Central memory CD8-positive, alpha-beta T cell (primary cell): ENCODE data around the gene ANKRD11.

Experiments
- ATAC-seq: fragments of 150-1000 bp; cut with Tn5 transposase; replicated peaks from 2 replicates; pipeline ENCODE4 v1.10.0; 2022; ENCODE audit warnings: mild to moderate bottlenecking, moderate FRiP score, moderate number of reproducible peaks; ENCODE audit not compliant: poor library complexity, severe bottlenecking; ENCODE audit errors: extremely low read depth
- DNase-seq, 2 donors: peaks; one replicate each; pipeline ENCODE4 v3.0.0; 2021; ENCODE audit warnings: low spot score in 2 of 2
- H3K27ac Mint-ChIP-seq: one replicate; pipeline ENCODE4 v1.8.0; 2022; ENCODE audit warnings: low read depth, mild to moderate bottlenecking, moderate library complexity, mixed read lengths
- H3K27me3 Mint-ChIP-seq: one replicate; pipeline ENCODE4 v1.8.0; 2022; ENCODE audit warnings: mixed read lengths
- H3K36me3 Mint-ChIP-seq: one replicate; pipeline ENCODE4 v1.8.0; 2022; ENCODE audit warnings: mild to moderate bottlenecking, moderate library complexity, mixed read lengths; ENCODE audit not compliant: insufficient read depth
- H3K4me1 Mint-ChIP-seq: one replicate; pipeline ENCODE4 v1.8.0; 2022; ENCODE audit warnings: mixed read lengths
- H3K4me3 Mint-ChIP-seq: one replicate; pipeline ENCODE4 v1.8.0; 2022; ENCODE audit warnings: mild to moderate bottlenecking, moderate library complexity, mixed read lengths
- H3K9me3 Mint-ChIP-seq: one replicate; pipeline ENCODE4 v1.8.0; 2022; ENCODE audit warnings: mixed read lengths

ANKRD11 gene

DNA sequence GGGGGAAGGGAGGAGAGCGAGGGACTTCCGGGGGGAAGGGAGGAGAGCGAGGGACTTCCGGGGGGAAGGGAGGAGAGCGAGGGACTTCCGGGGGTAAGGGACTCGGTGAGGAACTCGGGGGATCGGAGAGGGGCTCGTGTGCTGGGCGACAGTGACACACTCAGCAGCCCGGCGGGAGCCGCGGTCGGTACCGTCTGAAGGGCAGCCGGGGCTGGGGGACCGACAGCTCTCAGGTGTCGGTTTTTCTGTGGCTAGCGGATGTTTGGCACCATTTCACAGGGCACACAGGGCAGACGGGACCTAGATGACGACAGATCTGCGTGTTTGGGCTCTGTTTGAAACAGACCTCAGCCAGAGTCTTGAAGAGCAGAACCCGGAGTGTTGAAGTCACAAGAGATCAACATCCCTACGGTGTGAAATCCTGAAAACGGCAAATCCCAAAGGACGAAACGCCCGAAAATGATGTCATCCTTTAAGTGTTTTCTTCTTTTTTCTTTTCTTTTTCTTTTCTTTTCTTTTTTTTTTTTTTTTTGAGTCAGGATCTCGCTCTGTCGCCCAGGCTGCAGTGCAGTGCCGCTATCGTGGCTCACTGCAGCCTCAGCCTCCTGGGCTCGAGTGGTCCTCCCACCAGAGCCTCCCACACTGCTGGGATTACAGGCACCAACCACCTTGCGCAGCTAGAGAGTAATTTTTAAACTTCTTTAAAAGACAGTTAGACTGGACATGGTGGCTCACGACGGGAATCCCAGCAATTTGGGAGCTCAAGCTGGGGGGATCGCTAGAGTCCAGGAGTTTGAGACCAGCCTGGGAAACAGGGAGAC is 249.0 kb downstream of the ANKRD11 start:
- ATAC-seq, result peak; percentile 90
- DNase-seq, result peak; percentile 79 to 91
- Mint-ChIP-seq H3K4me1 (peaks cover 13% of the 10 kb centered on the region), H3K36me3 (peaks cover 17% of the 10 kb centered on the region), H3K27ac (peak overlapping the region; percentile 99), H3K4me3 (peak overlapping the region; percentile 83), H3K27me3 (no peaks in the 10 kb centered on the region), H3K9me3 (no peaks in the 10 kb centered on the region)

DNA sequence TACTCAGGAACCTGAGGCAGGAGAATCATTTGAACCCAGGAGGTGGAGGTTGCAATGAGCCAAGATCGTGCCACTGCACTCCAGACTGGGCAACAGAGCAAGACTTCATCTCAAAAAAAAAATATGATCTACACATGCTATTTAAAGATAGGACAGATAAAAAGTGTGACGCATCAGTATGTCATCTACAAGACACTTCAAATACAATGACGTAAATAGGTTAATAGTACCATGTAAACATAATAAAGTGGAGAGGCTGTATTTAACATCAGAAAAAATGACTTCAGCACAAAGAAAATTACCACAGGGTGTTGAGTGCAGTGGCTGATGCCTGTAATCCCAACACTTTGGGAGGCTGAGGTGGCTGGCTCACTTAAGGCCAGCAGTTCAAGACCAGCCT is 252.6 kb downstream of the ANKRD11 start:
- ATAC-seq (no peak), DNase-seq (no peak)
- Mint-ChIP-seq H3K27me3 (no peaks in the 10 kb centered on the region), H3K4me3 (no peak overlapping the region), H3K27ac (no peak overlapping the region), H3K9me3 (peaks cover 7% of the 10 kb centered on the region), H3K4me1 (peaks cover 13% of the 10 kb centered on the region), H3K36me3 (peaks cover 15% of the 10 kb centered on the region)

DNA sequence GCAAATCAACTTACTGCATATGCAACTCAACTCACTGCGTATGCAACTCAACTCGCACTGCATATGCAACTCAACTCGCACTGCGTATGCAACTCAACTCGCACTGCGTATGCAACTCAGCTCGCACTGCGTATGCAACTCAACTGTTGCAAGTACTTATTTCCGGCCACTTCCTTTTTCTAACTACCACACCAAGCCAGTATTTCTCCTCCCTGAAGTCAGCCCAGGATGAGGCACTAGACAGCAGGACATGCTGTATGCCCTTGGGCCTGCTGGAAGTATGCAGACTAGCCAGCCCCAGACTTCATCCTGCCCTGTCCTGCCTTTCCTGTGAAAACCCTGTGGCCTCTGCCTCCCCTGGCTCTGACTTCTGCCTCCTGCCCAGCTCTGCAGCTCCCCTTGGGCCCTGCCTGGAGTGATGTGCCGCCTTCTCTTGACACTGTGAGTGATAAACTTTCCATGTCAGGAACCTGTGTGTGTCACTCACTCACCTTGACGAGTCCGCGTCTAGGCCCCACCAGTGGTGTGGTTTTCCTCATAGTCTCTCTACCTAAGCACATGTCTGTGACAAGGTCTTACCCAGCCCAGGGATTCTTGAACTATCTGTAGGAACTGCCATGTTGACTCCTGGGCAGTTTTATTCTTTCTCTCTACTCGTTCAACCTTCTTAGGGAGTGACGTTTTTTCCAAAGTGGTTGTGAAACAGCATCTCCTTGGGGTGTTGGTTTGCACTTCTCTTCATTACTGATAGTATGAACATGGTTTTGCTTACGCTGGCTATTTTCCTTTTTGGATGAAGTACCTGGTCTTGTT is 256.5 kb downstream of the ANKRD11 start:
- Mint-ChIP-seq H3K27me3 (no peaks in the 10 kb centered on the region), H3K27ac (no peak overlapping the region), H3K36me3 (peaks cover 2% of the 10 kb centered on the region), H3K9me3 (peaks cover 7% of the 10 kb centered on the region), H3K4me1 (no peaks in the 10 kb centered on the region), H3K4me3 (no peak overlapping the region)
- no peak for DNase-seq
- no peak for ATAC-seq

DNA sequence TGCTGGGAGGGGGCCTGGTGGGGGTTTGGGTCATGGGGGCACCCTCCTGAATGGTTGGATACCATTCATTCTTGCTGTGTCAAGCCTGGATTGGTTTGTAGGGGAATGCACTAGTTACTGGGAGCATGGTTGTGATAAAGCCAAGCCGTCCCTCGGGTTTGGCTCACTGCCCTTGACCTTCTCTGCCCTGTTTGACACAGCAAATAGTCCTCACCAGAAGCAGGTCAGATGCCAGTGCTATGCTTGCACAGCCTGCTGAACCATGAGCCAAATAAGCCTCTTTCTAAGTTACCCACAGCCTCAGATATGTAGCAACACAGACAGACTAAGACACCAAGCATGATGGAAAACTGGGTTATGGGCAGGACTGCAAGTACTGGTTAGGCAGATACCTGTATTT is 258.3 kb downstream of the ANKRD11 start:
- H3K9me3 Mint-ChIP-seq, result peaks cover 7% of the 10 kb centered on the region
- H3K27me3 Mint-ChIP-seq, result no peaks in the 10 kb centered on the region
- H3K4me1 Mint-ChIP-seq, result no peaks in the 10 kb centered on the region
- peaks cover 2% of the 10 kb centered on the region for H3K36me3 Mint-ChIP-seq
- ATAC-seq (no peak), DNase-seq (no peak)
- no peak overlapping the region for H3K27ac Mint-ChIP-seq
- no peak overlapping the region for H3K4me3 Mint-ChIP-seq

DNA sequence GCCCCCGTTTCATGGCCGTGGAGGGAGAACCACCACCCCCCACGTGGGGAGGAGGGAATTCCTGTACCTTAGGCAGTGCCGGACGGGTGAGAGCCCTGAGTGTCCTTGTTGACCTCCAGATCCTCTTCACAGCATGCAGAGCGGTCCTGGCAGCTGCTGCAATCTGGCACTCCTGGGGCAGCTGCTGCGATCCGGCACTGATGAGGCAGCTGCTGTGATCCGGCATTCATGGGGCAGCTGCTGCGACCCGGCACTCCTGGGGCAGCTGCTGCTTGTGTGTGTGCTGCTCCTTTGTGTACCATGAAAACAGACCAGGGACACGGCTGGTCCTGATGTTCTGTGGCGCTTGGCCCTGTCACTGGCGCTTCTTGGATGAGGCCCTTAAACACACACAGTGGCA is 260.1 kb downstream of the ANKRD11 start:
- Mint-ChIP-seq H3K9me3 (peaks cover 7% of the 10 kb centered on the region), H3K36me3 (peaks cover 18% of the 10 kb centered on the region), H3K27me3 (no peaks in the 10 kb centered on the region), H3K4me1 (no peaks in the 10 kb centered on the region), H3K4me3 (no peak overlapping the region), H3K27ac (no peak overlapping the region)
- ATAC-seq (no peak), DNase-seq (no peak)

DNA sequence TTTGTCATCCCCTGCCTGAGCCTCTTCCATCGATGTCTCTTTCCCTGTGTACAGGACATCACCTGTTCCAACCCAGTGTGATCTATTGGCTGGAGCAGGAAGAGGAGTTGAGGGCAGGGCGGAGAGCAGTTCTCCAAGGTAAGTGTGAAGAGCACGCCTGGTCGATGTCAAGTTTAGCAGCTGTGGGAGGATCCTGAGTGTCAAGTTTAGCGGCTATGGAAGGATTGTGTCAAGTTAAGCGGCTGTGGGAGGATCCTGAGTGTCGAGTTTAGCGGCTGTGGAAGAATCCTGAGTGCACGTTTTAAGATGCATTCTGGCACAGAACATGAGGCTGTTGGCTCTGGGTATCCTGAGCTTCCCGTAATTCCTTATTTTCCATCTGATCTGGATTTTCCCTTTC is 265.7 kb downstream of the ANKRD11 start:
- peaks cover 34% of the 10 kb centered on the region for H3K36me3 Mint-ChIP-seq
- no peaks in the 10 kb centered on the region for H3K9me3 Mint-ChIP-seq
- DNase-seq (no peak), ATAC-seq (no peak)
- no peaks in the 10 kb centered on the region for H3K4me1 Mint-ChIP-seq
- H3K27me3 Mint-ChIP-seq, result no peaks in the 10 kb centered on the region
- H3K27ac Mint-ChIP-seq, result no peak overlapping the region
- no peak overlapping the region for H3K4me3 Mint-ChIP-seq

DNA sequence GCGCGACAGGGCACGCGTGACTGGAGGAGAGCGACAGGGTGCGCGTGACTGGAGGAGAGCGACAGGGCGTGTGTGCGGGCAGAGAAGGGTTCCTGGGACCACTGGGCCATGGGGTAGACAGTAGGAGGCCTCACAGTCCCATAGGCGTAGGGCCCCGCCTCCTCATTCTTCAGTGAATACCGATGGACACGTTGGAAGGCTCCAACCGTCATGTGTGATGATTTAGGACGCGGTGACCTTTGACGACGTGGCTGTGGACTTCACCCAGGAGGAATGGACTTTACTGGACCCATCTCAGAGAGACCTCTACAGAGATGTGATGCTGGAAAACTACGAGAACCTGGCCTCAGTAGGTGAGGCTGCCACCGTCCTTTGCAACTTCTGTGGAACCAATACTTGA is 267.4 kb downstream of the ANKRD11 start:
- Mint-ChIP-seq H3K4me3 (no peak overlapping the region), H3K4me1 (peaks cover under 1% of the 10 kb centered on the region), H3K9me3 (no peaks in the 10 kb centered on the region), H3K36me3 (peaks cover 33% of the 10 kb centered on the region), H3K27ac (no peak overlapping the region), H3K27me3 (no peaks in the 10 kb centered on the region)
- DNase-seq, result no peak
- no peak for ATAC-seq

DNA sequence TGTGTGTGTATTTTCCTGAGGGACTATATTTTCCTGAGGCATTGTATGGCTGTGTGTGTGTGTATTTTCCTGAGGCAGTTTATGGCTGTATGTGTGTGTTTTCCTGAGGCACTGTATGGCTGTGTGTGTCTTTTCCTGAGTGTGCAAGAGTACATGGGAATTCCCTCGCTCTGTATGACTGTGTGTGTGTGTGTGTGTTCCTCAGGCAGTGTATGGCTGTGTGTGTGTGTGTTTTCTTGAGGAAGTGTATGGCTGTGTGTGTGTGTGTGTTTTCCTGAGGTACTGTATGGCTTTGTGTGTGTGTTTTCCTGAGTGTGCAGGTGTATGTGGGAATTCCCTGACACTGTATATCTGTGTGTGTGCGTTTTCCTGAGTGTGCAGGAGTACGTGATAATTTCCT is 268.8 kb downstream of the ANKRD11 start:
- H3K36me3 Mint-ChIP-seq, result peaks cover 39% of the 10 kb centered on the region
- no peak overlapping the region for H3K4me3 Mint-ChIP-seq
- no peak overlapping the region for H3K27ac Mint-ChIP-seq
- no peaks in the 10 kb centered on the region for H3K9me3 Mint-ChIP-seq
- ATAC-seq (no peak), DNase-seq (no peak)
- peaks cover 12% of the 10 kb centered on the region for H3K4me1 Mint-ChIP-seq
- no peaks in the 10 kb centered on the region for H3K27me3 Mint-ChIP-seq

DNA sequence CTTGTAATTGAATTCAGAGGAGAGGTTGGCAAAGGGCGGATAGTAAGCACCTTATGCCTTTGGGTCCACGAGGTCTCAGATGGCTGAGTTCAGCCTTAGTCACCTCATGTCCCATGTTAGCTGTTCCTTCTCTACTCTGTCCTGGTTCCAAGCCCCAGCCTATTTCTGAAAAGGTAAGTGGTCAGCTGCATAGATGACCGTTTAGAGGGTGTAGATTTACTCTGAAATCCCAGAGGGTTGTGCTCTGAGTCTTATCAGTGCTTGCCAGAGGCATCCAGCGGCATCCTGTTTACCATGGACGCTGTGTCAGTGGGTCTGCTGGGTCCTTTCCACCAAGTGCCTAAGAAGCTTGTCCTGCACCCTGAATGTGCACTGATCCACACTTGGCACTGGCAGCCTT is 271.0 kb downstream of the ANKRD11 start:
- H3K4me3 Mint-ChIP-seq, result peak overlapping the region; percentile 36
- no peak overlapping the region for H3K27ac Mint-ChIP-seq

More for the DNA sequence above, 271.0 kb downstream of the ANKRD11 start:
- ATAC-seq, result no peak
- H3K36me3 Mint-ChIP-seq, result peaks cover 26% of the 10 kb centered on the region
- peaks cover 17% of the 10 kb centered on the region for H3K4me1 Mint-ChIP-seq
- no peaks in the 10 kb centered on the region for H3K9me3 Mint-ChIP-seq
- no peak for DNase-seq
- H3K27me3 Mint-ChIP-seq, result no peaks in the 10 kb centered on the region
